GM18511 (cell line): ENCODE data around the gene SCN4B.
A peak's percentile ranks its signal among the peaks of the same experiment; 100 is the strongest.

Experiments
- ATAC-seq: cut with Tn5 transposase; IDR thresholded peaks from one replicate; pipeline ENCODE4 v1.9.1; 2021; ENCODE audit warnings: mild to moderate bottlenecking, moderate library complexity; ENCODE audit not compliant: unreplicated experiment

The SCN4B gene

DNA sequence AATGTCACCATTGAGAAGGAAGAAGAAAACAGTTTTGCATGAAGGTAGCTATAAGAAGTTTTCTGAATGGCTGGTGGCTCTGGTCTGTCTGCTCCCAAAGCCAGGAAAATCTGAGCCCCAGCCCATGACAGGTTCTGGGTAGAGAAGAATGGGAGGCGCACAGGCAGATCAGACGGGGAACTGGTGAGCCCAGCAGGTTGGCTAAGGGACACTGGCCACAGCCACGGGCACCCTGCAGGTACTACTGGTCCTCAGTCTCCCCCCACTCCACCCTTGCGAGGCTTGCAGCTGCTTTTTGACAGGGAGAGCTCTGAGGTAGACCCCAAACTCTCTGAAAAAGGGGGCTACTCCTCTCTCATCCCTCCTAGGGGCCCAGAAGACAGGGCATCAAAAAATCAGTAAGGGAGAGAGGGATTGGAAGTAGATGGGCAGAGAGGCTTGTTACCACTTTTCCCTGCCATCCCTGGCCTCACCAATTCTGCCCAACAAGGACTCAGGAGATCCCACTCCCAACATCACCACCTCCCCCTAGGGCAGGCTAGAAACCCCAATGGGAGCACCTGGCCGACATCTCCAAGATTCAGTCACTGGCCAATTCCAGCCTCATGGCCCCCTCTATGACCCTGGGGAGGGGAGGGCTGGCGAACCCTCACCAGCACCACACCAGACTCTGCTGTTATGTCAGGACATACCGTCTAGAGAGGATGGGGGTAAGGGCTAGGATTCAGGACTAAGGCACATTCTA, 17.4 kb downstream of the SCN4B start:
- no peak for ATAC-seq

DNA sequence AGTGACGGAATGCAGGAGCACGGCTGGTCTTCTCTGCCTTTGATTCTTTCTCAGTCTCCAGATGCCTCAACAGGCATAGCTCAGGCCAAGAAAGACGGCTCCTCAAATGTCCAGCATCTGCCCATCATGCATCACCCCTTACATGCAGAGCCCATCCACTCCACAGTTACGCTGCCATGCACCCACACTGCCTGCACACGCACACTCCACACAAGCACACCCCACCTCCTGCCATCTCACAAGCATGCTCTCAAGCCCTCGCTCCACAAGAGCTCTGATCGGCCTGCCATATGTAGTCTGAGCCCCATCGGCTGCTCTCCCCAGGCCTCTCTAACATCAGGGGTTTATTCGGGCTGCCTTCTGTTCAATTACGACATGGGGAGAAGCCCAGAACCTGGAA, 18.8 kb downstream of the SCN4B start:
- no peak for ATAC-seq

DNA sequence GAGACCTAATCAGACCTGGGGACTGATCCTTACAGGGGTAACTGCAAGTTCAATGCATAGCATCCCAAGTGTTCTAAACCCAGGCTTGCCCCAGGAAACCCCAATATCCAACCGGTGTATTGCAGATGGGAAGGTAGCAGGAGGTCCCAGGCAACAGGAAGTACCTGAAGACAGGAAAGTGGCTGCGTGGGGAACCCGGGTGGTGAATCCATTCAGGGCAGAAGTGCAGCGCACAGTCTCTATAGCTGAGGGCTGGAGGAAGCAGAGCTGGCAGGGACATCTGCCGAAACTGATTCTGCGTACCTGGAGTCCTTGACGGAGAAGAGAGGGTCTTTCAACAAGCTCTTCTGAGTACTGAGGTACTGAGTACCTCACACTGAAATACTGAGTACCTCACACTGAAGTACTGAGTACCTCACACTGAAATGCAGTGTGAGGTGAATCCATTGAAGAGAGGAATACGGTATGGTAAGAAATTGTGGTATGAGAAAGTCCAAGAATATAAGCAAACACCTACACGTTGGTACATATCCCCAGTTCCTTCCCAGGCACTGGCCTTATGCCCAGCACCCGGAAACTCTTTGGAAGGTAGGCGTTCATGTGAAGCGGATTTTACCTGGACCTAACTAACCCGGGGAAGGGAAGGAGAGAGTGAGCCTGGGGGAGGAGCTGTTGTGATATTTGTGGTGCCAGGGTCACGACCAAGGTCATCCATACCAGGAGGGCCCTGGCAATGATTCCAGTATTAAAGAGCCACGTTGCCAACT, 20.1 kb downstream of the SCN4B start:
- ATAC-seq: no peak

DNA sequence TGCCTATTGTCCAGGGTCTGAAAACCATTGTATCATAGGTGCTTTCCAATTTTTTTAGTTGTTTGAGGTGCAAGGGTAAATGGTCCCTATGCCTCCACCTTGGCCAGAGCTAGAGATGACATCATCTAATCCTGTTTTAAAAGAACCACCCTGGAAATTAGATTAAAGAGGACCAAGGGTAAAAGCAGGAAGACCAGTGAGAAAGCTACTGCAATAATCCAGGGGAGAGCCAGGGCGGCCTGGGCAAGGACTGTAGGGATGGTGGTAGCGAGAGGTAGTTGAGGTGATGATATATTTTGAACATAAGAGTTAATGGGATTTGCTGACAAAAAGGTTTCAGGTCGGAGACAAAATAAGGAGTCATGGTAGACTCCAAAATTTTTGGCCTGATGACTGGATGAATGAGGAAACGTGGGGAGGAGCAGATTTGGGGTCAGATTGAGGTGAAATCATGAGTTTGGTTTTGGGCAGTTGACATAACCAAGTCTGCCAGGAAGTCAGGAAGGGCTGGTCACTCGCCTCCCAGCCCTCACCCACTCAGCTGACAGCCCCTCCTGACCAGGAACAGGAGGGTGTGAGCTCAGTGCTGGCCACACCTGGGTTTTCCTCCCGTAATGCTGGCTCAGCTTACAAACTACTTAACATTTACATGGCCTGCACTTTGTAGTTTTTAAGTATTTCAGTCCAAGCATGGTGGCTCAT, 23.0 kb downstream of the SCN4B start:
- ATAC-seq: no peak

DNA sequence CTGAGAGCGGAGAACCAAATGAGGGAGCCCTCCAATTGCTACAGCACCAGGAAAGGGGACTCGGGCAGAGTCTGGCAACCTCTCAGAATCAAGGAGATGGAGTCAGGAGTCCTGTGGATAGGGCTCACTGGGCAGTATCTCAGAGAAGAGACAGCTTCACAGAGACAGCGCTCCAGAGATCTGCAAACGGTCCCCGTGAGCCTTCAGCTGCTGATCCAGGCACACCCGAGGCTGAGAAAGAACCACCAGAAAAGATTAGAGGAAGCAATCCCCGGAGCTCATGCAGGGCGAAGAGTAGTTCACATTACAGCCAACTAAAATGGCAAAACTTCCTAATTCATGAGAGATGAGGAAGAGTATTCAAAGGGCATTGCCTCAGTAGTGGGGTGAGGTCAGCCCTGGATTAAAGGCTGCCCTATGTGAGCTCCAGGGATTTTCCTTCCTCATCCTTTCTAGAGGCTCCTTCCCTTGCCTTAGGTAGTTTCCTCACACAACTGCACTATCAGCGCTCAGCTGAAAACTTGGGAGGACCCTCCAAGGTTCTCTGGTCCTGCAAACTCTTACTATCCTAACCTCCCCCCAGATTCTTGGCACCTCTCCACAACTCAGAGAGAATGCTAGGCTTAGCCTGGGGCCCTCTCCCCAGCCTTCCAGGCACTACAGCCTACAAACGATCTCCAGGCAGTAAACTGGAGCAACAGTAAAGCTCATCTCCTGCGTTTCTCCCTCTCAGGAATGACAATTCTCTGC, 23.7 kb downstream of the SCN4B start:
- ATAC-seq: no peak

- ATAC-seq: no peak
Measured at GRCh38 chr11:118128310-118128709, 24.3 kb downstream of the SCN4B start.

GRCh38 chr11:118126082-118126838, 26.4 kb downstream of the SCN4B start:
- no peak for ATAC-seq

- ATAC-seq: no peak
Measured at GRCh38 chr11:118124929-118125535, 27.6 kb downstream of the SCN4B start.

DNA sequence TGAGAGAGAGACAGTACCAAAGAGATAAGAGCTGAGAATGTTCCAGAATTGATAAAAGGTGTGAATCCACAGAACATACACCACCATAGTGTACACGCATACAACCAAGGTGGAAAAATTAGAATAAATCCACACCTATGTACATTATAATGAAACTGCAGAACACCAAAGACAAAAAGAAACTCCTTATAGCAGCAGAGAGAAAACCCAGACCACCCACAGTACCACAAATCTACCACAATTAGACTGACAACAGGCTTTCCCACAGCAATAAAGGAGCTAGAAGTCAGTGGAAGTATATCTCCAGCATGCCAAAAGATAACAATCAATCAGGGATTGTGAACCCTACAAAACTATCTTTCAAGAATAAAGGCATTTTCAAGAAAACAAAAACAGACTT, 31.8 kb downstream of the SCN4B start:
- no peak for ATAC-seq

DNA sequence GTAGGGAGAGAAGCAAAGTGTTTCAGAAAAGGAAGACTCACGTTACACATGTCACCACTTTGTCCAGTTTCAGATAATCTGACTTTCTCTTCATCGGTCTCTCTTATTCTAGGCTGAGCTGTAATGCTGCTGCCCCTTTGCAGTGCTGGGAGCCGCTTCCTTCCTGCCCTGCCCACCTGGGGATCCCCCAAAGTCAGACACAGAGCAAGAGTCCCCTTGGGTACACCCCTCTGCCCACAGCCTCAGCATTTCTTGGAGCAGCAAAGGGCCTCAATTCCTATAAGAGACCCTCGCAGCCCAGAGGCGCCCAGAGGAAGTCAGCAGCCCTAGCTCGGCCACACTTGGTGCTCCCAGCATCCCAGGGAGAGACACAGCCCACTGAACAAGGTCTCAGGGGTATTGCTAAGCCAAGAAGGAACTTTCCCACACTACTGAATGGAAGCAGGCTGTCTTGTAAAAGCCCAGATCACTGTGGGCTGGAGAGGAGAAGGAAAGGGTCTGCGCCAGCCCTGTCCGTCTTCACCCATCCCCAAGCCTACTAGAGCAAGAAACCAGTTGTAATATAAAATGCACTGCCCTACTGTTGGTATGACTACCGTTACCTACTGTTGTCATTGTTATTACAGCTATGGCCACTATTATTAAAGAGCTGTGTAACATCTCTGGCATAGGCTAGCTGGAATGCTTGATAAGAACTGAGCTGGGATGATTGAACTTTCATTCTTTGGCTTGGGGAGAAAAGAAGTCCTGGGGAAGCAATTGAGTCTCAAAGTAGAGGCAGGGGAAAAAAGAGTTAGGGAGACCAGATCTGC, 34.6 kb downstream of the SCN4B start:
- ATAC-seq: peak; percentile 64

- no peak for ATAC-seq
Measured at GRCh38 chr11:118115048-118115447, 37.6 kb downstream of the SCN4B start.

GRCh38 chr11:118114266-118114665, 38.4 kb downstream of the SCN4B start:
- ATAC-seq: no peak

- no peak for ATAC-seq
Measured at GRCh38 chr11:118112711-118113430, 39.8 kb downstream of the SCN4B start.

- ATAC-seq: no peak
Measured at GRCh38 chr11:118111744-118112035, 40.9 kb downstream of the SCN4B start.

GRCh38 chr11:118111019-118111743, 41.4 kb downstream of the SCN4B start:
- ATAC-seq: no peak

GRCh38 chr11:118109231-118109630, 43.4 kb downstream of the SCN4B start:
- no peak for ATAC-seq

DNA sequence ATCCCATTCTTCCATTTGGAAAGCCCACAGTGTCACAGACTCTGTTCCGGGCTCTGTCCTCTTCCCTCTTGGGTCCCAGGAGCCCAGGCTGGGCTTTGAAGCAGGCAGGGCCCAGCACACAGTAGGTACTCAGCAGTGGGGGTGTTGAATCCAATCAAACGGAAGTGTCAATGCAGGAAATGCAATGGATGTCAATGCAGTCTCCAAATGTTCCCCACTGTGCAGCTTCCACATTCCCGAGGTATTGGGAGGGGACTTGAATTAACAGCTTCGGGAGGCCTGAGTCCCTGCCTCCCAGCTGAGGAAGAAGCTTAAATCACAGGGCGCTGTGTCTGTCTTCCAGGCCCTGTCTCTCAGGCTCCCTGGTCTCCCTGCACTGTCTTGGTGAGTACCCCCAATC, 44.1 kb downstream of the SCN4B start:
- no peak for ATAC-seq

DNA sequence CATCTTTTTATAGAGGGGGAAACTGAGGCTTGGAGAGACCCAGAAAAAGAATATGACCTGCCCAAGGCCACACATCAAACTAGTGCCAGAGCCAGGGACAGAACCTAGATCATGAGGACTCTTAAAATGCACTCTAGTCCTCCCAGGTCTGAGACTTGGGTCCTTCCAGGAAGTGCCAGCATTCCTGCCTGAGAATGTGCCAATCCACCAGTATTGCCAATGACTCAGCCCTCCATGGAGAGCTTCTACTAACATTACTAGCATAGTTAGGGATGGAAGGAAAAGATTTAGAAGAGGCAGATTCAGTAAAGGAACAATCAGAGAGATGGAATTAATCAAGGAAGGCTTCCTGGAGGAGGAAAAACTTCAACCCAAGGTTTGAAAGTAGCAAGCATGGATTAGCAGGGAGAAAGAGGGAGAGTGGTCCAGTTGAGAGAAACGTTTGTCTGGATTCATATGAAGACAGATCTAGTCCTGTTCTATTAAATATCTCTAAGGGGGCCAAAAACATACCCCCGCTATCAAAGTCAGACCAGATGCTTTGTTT, 45.8 kb downstream of the SCN4B start:
- ATAC-seq: no peak
